GM12878 (cell line): ENCODE measurements around the gene ITCH. TPM values are rescaled to one million over a fixed set of nuclear protein-coding genes. Genes with fewer than 3 reads are reported as not detected.

Experiments used
- ATF3 ChIP-seq: IDR thresholded peaks from 2 replicates; pipeline ENCODE4 v1.6.1; 2011; ENCODE audit warnings: low read depth, mild to moderate bottlenecking, low read length, moderate library complexity, borderline replicate concordance; ENCODE audit errors: extremely low read depth
- ATF7 ChIP-seq: fragments of 450-650 bp; IDR thresholded peaks from 2 replicates; pipeline ENCODE4 v1.6.1; 2016; ENCODE audit warnings: low read depth, mild to moderate bottlenecking
- BCLAF1 ChIP-seq: fragments of 450-650 bp; IDR thresholded peaks from 2 replicates; pipeline ENCODE4 v1.6.1; 2017; ENCODE audit warnings: antibody characterized with exemption, mild to moderate bottlenecking, moderate library complexity
- BMI1 ChIP-seq: fragments of 450-650 bp; IDR thresholded peaks from 2 replicates; pipeline ENCODE4 v1.6.1; 2016; ENCODE audit warnings: mild to moderate bottlenecking, moderate library complexity, borderline replicate concordance
- DPF2 ChIP-seq: fragments of 450-650 bp; IDR thresholded peaks from 2 replicates; pipeline ENCODE4 v1.6.1; 2017; ENCODE audit warnings: mild to moderate bottlenecking
- EP300 ChIP-seq, 2 experiments: fragments of 150-350 bp in 1 of 2; IDR thresholded peaks; 2 replicates each; pipeline ENCODE4 v1.6.1; 2011 to 2012; ENCODE audit warnings: low read depth in 2 of 2, low read length in 2 of 2, borderline replicate concordance in 1 of 2, improper control_type of control experiment in 1 of 2, inconsistent platforms in 1 of 2; ENCODE audit not compliant: control insufficient read depth in 1 of 2
- FOXM1 ChIP-seq: IDR thresholded peaks from 2 replicates; pipeline ENCODE4 v1.6.1; 2012; ENCODE audit warnings: low read depth, mild to moderate bottlenecking, inconsistent platforms, low read length, moderate library complexity
- GABPA ChIP-seq: IDR thresholded peaks from 2 replicates; pipeline ENCODE4 v1.6.1; 2014; ENCODE audit warnings: antibody characterized with exemption, low read depth, mild to moderate bottlenecking, inconsistent platforms
- MYB ChIP-seq: fragments of 150-350 bp; IDR thresholded peaks from 2 replicates; pipeline ENCODE4 v1.6.1; 2014; ENCODE audit warnings: mild to moderate bottlenecking, low read depth, low read length, borderline replicate concordance
- NFYA ChIP-seq: IDR thresholded peaks from 2 replicates; pipeline ENCODE4 v1.6.1; 2011; ENCODE audit warnings: low read depth, mild to moderate bottlenecking, low read length, improper control_type of control experiment, borderline replicate concordance
- POLR2A ChIP-seq: IDR thresholded peaks from 2 replicates; pipeline ENCODE4 v1.6.1; 2011; ENCODE audit warnings: low read depth, mild to moderate bottlenecking, low read length
- SIX5 ChIP-seq: IDR thresholded peaks from 2 replicates; pipeline ENCODE4 v1.6.1; 2011; ENCODE audit warnings: mild to moderate bottlenecking, low read depth, low read length, moderate library complexity; ENCODE audit not compliant: severe bottlenecking
- SRF ChIP-seq, 2 experiments: IDR thresholded peaks; 2 replicates each; pipeline ENCODE4 v1.6.1; 2011; ENCODE audit warnings: low read depth in 2 of 2, low read length in 2 of 2, mild to moderate bottlenecking in 1 of 2, moderate library complexity in 1 of 2
- YY1 ChIP-seq: IDR thresholded peaks from 2 replicates; pipeline ENCODE4 v1.6.1; 2011; ENCODE audit warnings: low read depth, mild to moderate bottlenecking, low read length
- ZNF217 ChIP-seq: fragments of 450-650 bp; IDR thresholded peaks from 2 replicates; pipeline ENCODE4 v1.6.1; 2017; ENCODE audit warnings: antibody characterized with exemption, mild to moderate bottlenecking
- ZNF592 ChIP-seq: fragments of 450-650 bp; IDR thresholded peaks from 2 replicates; pipeline ENCODE4 v1.6.1; 2017; ENCODE audit warnings: mild to moderate bottlenecking, moderate library complexity
- polyA plus RNA-seq, 11 experiments: library from polyadenylated mRNA; depleted of rRNA in 4 of 11; unstranded in 6 of 11; stranded (reverse) in 5 of 11; fragments of >200 nt; fragmentation: Nextera tagmentation in 4 of 11; fragmentation: Illumina TruSeq in 1 of 11; extraction: Ambion mirVana in 4 of 11; extraction: Trizol in 1 of 11; gene quantifications; 1 replicate in 1 of 11; 2 replicates in 10 of 11; pipeline versions ENCODE4 v1.2.1 to v1.2.3, GENCODE V29; 2011 to 2016; ENCODE audit warnings: inconsistent platforms in 2 of 11, missing spikeins in 2 of 11, low read depth in 1 of 11
- total RNA-seq, 4 experiments: library from RNA; depleted of rRNA in 3 of 4; stranded (reverse); fragments of >200 nt in 3 of 4; fragmentation: Illumina TruSeq in 1 of 4; extraction: Trizol in 1 of 4; gene quantifications; 2 replicates each; pipeline versions ENCODE4 v1.2.1 to v1.2.3, GENCODE V29; 2013 to 2021

The ITCH gene
- total and polyA plus RNA-seq, 10 of the 15 experiments (the other 5 are each of a cell fraction or from before 2014, with no cell fraction given): 7.5 to 46.1 (median 21.5) TPM

GRCh38 chr20:34365765-34366213, 2.7 kb downstream of the ITCH start (continued):
- TF ChIP-seq FOXM1 (no peak), BMI1 (no peak), MYB (no peak), SRF (IDR thresholded peaks at IDR 0.05; ENCODE audit: low read depth in 2 of 2, low read length in 2 of 2) (peak in 1 of 2 experiments; percentile 64; a peak in 1 of 4 replicates), NFYA (no peak), YY1 (no peak), ZNF592 (no peak), SIX5 (no peak), POLR2A (no peak), ZNF217 (no peak), EP300 (IDR thresholded peaks at IDR 0.05; ENCODE audit: borderline replicate concordance in 1 of 2, control insufficient read depth in 1 of 2, low read depth in 2 of 2, low read length in 2 of 2) (peak; percentile 47 to 66; a peak in 2 of 4 replicates), BCLAF1 (no peak), DPF2 (peak; percentile 66; the same call in 1 of the 2 replicates), ATF7 (peak; percentile 83), ATF3 (no peak), GABPA (no peak)
